Measurements from ENCODE around the gene PLCB3. TPM values are rescaled to one million over a fixed set of nuclear protein-coding genes. Genes with fewer than 3 reads are reported as not detected.

Gene PLCB3
- total and polyA plus RNA-seq, 2 donors (not counting 3 experiments of a cell fraction or from before 2014, with no cell fraction given), result 32.3 to 61.1 TPM

- Histone ChIP-seq H4K20me1 (replicated peaks; ENCODE audit: control insufficient read depth, extremely low read depth, insufficient read depth, low read length) (no peaks in the 10 kb centered on the region), H3K4me1 (ENCODE audit: control insufficient read depth, extremely low read depth, insufficient read depth, low read length) (peaks cover 15% of the 10 kb centered on the region), H2AFZ (ENCODE audit: low read depth, low read length) (no peak overlapping the region), H3K9me3 (replicated peaks; ENCODE audit: control insufficient read depth, insufficient read depth, low read length) (no peaks in the 10 kb centered on the region), H3K4me3 (replicated peaks in 1 of 3; ENCODE audit: insufficient read depth in 1 of 3, low read depth in 1 of 3, low read length in 3 of 3) (no peak overlapping the region), H3K9me1 (replicated peaks; ENCODE audit: control insufficient read depth, extremely low read depth, insufficient read depth, low read length) (no peaks in the 10 kb centered on the region), H3K36me3 (ENCODE audit: control insufficient read depth in 2 of 2, extremely low read depth in 1 of 2, insufficient read depth in 2 of 2, low read length in 2 of 2) (peaks cover 0 to 2% of the 10 kb centered on the region in 2 experiments), H3K79me2 (ENCODE audit: control insufficient read depth, insufficient read depth, low read length) (peaks cover 6% of the 10 kb centered on the region), H3K9ac (replicated peaks; ENCODE audit: extremely low read depth, insufficient read depth, low read length) (no peak overlapping the region), H3K27ac (ENCODE audit: insufficient read depth, low read depth, low read length) (no peak overlapping the region), H3K27me3 (ENCODE audit: control insufficient read depth in 2 of 2, insufficient read depth in 2 of 2, low read length in 2 of 2) (no peaks in the 10 kb centered on the region), H3K4me2 (ENCODE audit: insufficient read depth, low read length) (no peak overlapping the region)
- dilution Hi-C loops (cut with MboI; ENCODE audit: extremely low pct_ligation_motif_present, low sequenced_read_pairs) (no loop called here), intact Hi-C loops (cut with micrococcal nuclease) (loop anchor here (5.0 kb wide), 1 partner anchor 44 kb away; the partner anchor contains the start of gene STIP1)
- BruUV-seq (replicated peaks), result no TSS peak
- CTCF ChIA-PET, result interaction anchor here (0.9 to 2.0 kb wide), 3 partner anchors 24 to 73 kb away, joined by 3 to 4 read pairs (median 4); no protein-coding TSS in a partner anchor
- no peak for DNase-seq (ENCODE audit: low read depth, low spot score)
- TF ChIP-seq EZH2 (IDR thresholded peaks at IDR 0.05; ENCODE audit: borderline replicate concordance, low read depth, low read length, severe bottlenecking) (no peak), FOS (IDR thresholded peaks at IDR 0.05; ENCODE audit: borderline replicate concordance, insufficient read depth, low read length) (no peak), POLR2A (IDR thresholded peaks at IDR 0.05; ENCODE audit: low read depth, low read length) (no peak), GATA2 (IDR thresholded peaks at IDR 0.05; ENCODE audit: insufficient read depth, insufficient read length, low read depth, low read length) (no peak), MYC (IDR thresholded peaks at IDR 0.05; ENCODE audit: low read depth, low read length) (no peak)
- no peak for FAIRE-seq
- POLR2A ChIA-PET, result interaction anchor here (0.7 kb wide), 1 partner anchor 46 kb away, joined by 3 read pairs; the partner anchor contains the start of gene STIP1
Measured at GRCh38 chr11:64231546-64231945, 19.8 kb upstream of the PLCB3 start.

DNA sequence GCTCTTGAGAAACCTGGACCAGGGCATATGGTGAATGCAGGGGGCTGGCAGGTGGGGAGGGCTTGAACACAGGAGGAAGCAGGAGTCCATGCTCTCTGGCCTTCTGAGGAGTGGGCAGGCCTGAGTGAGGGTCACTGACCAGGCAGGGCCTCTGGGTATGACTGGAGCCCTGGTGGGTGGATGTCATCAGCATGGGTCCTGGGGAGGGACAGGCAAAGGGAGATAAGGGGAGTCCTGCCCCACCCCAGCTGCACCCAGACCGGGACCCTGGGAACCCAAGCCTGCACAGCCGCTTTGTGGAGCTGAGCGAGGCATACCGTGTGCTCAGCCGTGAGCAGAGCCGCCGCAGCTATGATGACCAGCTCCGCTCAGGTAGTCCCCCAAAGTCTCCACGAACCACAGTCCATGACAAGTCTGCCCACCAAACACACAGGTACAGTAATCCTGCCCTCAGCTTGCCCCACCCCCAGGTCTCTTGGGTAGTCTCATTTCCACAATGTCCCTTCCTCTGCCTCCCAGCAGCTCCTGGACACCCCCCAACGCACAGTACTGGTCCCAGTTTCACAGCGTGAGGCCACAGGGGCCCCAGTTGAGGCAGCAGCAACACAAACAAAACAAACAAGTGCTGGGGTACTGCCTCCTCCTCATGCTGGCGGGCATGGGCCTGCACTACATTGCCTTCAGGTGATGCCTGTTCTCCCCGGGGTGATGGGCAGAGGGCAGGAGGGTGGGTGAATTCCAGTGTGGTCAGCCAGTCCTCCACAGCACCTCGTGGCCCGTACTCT, 19.0 kb upstream of the PLCB3 start:
- POLR2A ChIA-PET, result no interaction called here
- FAIRE-seq, result no peak

More for the DNA sequence above, 19.0 kb upstream of the PLCB3 start:
- Histone ChIP-seq H3K36me3 (ENCODE audit: control insufficient read depth in 2 of 2, extremely low read depth in 1 of 2, insufficient read depth in 2 of 2, low read length in 2 of 2) (peaks cover 0 to 2% of the 10 kb centered on the region in 2 experiments), H3K9me3 (replicated peaks; ENCODE audit: control insufficient read depth, insufficient read depth, low read length) (no peaks in the 10 kb centered on the region), H3K4me2 (ENCODE audit: insufficient read depth, low read length) (no peak overlapping the region), H3K27me3 (ENCODE audit: control insufficient read depth in 2 of 2, insufficient read depth in 2 of 2, low read length in 2 of 2) (no peaks in the 10 kb centered on the region), H2AFZ (ENCODE audit: low read depth, low read length) (no peak overlapping the region), H3K4me3 (replicated peaks in 1 of 3; ENCODE audit: insufficient read depth in 1 of 3, low read depth in 1 of 3, low read length in 3 of 3) (no peak overlapping the region), H4K20me1 (replicated peaks; ENCODE audit: control insufficient read depth, extremely low read depth, insufficient read depth, low read length) (no peaks in the 10 kb centered on the region), H3K79me2 (ENCODE audit: control insufficient read depth, insufficient read depth, low read length) (no peaks in the 10 kb centered on the region), H3K27ac (ENCODE audit: insufficient read depth, low read depth, low read length) (no peak overlapping the region), H3K9me1 (replicated peaks; ENCODE audit: control insufficient read depth, extremely low read depth, insufficient read depth, low read length) (no peaks in the 10 kb centered on the region), H3K4me1 (ENCODE audit: control insufficient read depth, extremely low read depth, insufficient read depth, low read length) (peaks cover 10% of the 10 kb centered on the region), H3K9ac (replicated peaks; ENCODE audit: extremely low read depth, insufficient read depth, low read length) (no peak overlapping the region)
- dilution Hi-C loops (cut with MboI; ENCODE audit: extremely low pct_ligation_motif_present, low sequenced_read_pairs), result no loop called here
- CTCF ChIA-PET, result interaction anchor here (1.1 to 2.1 kb wide), 4 partner anchors 25 to 72 kb away, joined by 4 to 10 read pairs (median 5); no protein-coding TSS in a partner anchor
- no peak for DNase-seq (ENCODE audit: low read depth, low spot score)
- no TSS peak for BruUV-seq (replicated peaks)
- intact Hi-C loops (cut with micrococcal nuclease), result loop anchor here (5.0 kb wide), 1 partner anchor 45 kb away; the partner anchor contains the start of gene STIP1
- TF ChIP-seq POLR2AphosphoS5 (IDR thresholded peaks at IDR 0.05; ENCODE audit: insufficient read depth, low read depth, low read length), result no peak
- no peak for TF ChIP-seq CTCF (IDR thresholded peaks at IDR 0.05; ENCODE audit: extremely low read depth in 1 of 2, insufficient read depth in 1 of 2, low read depth in 1 of 2, low read length in 2 of 2)
- TF ChIP-seq MYC (IDR thresholded peaks at IDR 0.05; ENCODE audit: low read depth, low read length), result no peak
- no peak for TF ChIP-seq FOS (IDR thresholded peaks at IDR 0.05; ENCODE audit: borderline replicate concordance, insufficient read depth, low read length)
- no peak for TF ChIP-seq EZH2 (IDR thresholded peaks at IDR 0.05; ENCODE audit: borderline replicate concordance, low read depth, low read length, severe bottlenecking)

All from endothelial cell of umbilical vein (primary cell).